Lower leg skin (tissue), 3 donors: ENCODE measurements around the gene GAD2.

Source experiments
- POLR2A ChIP-seq, 2 donors: fragments of 450-650 bp; IDR thresholded peaks; one replicate each; pipeline ENCODE4 v1.6.1; 2016 to 2017; ENCODE audit warnings: antibody characterized with exemption in 2 of 2, mild to moderate bottlenecking in 1 of 2, moderate library complexity in 1 of 2
- TF ChIP-seq, protein P1 (sequence below), 3 donors: fragments of 450-650 bp; IDR thresholded peaks; one replicate each; pipeline ENCODE4 v1.5.1; 2016; ENCODE audit warnings: antibody characterized with exemption in 3 of 3, mild to moderate bottlenecking in 3 of 3, moderate library complexity in 2 of 3

DNA sequence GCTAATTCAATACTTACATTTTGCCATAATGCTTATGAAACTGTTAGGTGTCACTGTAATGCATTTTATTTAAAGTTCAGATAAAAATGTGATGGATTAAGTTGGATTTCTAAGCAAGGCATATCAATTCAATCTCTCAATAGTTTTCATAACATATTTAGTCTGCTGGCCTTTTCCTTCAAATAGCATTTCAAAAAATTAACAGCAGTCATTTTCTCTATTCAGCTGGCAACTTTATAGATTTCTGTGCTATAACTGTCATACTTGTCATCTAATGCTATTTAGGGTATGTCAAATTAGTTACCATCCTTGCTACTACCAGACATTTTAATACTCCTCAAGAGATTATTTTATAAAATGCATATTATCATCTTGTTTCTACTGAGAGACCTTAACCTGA lies 4.3 kb downstream of the GAD2 start:
- TF ChIP-seq, protein P1, sequence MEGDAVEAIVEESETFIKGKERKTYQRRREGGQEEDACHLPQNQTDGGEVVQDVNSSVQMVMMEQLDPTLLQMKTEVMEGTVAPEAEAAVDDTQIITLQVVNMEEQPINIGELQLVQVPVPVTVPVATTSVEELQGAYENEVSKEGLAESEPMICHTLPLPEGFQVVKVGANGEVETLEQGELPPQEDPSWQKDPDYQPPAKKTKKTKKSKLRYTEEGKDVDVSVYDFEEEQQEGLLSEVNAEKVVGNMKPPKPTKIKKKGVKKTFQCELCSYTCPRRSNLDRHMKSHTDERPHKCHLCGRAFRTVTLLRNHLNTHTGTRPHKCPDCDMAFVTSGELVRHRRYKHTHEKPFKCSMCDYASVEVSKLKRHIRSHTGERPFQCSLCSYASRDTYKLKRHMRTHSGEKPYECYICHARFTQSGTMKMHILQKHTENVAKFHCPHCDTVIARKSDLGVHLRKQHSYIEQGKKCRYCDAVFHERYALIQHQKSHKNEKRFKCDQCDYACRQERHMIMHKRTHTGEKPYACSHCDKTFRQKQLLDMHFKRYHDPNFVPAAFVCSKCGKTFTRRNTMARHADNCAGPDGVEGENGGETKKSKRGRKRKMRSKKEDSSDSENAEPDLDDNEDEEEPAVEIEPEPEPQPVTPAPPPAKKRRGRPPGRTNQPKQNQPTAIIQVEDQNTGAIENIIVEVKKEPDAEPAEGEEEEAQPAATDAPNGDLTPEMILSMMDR (IDR thresholded peaks at IDR 0.05): no peak
- TF ChIP-seq POLR2A (IDR thresholded peaks at IDR 0.05): no peak
